Measurements from ENCODE around the gene HKDC1.

The HKDC1 gene

DNA sequence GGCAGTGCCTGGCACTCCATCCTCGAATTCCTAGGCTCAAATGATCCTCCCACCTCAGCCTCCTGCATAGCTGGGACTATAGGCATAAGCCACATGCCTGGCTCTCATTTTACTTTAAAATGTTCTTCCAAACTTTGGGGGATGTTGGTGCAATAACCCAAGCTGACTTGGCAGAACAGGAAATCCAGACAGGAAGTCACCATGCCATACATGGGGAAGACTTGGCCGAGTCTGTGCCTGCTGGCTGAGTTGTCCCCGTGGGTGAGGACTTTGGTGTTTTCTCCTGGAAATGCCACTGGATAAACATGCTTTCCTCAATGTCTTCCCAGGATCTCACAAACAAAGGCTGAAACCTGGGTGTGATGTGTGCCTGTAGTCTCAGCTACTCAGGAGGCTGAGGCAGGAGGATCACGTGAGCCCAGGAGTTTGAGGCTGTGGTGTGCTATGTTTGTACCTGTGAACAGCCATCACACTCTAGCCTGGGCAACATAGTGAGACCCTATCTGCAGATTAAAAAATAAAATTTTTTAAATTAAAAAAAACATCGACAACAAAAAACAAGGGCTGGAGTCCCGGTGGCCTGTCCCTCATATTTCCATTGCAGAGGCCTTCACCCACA, 19.8 kb downstream of the HKDC1 start:
- no peak for ATAC-seq
- TF ChIP-seq OSR1 (CRISPR knock-in tag; IDR thresholded peaks at IDR 0.05) (no peak), TOX (CRISPR knock-in tag; IDR thresholded peaks at IDR 0.05; ENCODE audit: borderline replicate concordance) (no peak), ZNF565 (CRISPR knock-in tag; conservative IDR thresholded peaks at IDR 0.05; ENCODE audit: low read depth) (no peak), ISL1 (CRISPR knock-in tag; IDR thresholded peaks at IDR 0.05) (no peak), GLIS3 (CRISPR knock-in tag; IDR thresholded peaks at IDR 0.05) (no peak), TCF4 (CRISPR knock-in tag; IDR thresholded peaks at IDR 0.05; ENCODE audit: borderline replicate concordance) (no peak), ZNF70 (CRISPR knock-in tag; IDR thresholded peaks at IDR 0.05) (no peak), PPARA (CRISPR knock-in tag; IDR thresholded peaks at IDR 0.05; ENCODE audit: borderline replicate concordance) (no peak), ZC3H10 (CRISPR knock-in tag; IDR thresholded peaks at IDR 0.05) (no peak), RARB (CRISPR knock-in tag; IDR thresholded peaks at IDR 0.05) (no peak), ZFP30 (CRISPR knock-in tag; IDR thresholded peaks at IDR 0.05) (no peak)
- TF ChIP-seq, protein P1, sequence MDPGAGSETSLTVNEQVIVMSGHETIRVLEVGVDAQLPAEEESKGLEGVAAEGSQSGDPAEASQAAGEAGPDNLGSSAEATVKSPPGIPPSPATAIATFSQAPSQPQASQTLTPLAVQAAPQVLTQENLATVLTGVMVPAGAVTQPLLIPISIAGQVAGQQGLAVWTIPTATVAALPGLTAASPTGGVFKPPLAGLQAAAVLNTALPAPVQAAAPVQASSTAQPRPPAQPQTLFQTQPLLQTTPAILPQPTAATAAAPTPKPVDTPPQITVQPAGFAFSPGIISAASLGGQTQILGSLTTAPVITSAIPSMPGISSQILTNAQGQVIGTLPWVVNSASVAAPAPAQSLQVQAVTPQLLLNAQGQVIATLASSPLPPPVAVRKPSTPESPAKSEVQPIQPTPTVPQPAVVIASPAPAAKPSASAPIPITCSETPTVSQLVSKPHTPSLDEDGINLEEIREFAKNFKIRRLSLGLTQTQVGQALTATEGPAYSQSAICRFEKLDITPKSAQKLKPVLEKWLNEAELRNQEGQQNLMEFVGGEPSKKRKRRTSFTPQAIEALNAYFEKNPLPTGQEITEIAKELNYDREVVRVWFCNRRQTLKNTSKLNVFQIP (CRISPR knock-in tag; IDR thresholded peaks at IDR 0.05; ENCODE audit: borderline replicate concordance, low read depth) = no peak
- TF ChIP-seq, protein P2, sequence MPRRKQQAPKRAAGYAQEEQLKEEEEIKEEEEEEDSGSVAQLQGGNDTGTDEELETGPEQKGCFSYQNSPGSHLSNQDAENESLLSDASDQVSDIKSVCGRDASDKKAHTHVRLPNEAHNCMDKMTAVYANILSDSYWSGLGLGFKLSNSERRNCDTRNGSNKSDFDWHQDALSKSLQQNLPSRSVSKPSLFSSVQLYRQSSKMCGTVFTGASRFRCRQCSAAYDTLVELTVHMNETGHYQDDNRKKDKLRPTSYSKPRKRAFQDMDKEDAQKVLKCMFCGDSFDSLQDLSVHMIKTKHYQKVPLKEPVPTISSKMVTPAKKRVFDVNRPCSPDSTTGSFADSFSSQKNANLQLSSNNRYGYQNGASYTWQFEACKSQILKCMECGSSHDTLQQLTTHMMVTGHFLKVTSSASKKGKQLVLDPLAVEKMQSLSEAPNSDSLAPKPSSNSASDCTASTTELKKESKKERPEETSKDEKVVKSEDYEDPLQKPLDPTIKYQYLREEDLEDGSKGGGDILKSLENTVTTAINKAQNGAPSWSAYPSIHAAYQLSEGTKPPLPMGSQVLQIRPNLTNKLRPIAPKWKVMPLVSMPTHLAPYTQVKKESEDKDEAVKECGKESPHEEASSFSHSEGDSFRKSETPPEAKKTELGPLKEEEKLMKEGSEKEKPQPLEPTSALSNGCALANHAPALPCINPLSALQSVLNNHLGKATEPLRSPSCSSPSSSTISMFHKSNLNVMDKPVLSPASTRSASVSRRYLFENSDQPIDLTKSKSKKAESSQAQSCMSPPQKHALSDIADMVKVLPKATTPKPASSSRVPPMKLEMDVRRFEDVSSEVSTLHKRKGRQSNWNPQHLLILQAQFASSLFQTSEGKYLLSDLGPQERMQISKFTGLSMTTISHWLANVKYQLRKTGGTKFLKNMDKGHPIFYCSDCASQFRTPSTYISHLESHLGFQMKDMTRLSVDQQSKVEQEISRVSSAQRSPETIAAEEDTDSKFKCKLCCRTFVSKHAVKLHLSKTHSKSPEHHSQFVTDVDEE (CRISPR knock-in tag; IDR thresholded peaks at IDR 0.05) = no peak
- TF ChIP-seq, protein P3, sequence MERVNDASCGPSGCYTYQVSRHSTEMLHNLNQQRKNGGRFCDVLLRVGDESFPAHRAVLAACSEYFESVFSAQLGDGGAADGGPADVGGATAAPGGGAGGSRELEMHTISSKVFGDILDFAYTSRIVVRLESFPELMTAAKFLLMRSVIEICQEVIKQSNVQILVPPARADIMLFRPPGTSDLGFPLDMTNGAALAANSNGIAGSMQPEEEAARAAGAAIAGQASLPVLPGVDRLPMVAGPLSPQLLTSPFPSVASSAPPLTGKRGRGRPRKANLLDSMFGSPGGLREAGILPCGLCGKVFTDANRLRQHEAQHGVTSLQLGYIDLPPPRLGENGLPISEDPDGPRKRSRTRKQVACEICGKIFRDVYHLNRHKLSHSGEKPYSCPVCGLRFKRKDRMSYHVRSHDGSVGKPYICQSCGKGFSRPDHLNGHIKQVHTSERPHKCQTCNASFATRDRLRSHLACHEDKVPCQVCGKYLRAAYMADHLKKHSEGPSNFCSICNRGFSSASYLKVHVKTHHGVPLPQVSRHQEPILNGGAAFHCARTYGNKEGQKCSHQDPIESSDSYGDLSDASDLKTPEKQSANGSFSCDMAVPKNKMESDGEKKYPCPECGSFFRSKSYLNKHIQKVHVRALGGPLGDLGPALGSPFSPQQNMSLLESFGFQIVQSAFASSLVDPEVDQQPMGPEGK (CRISPR knock-in tag; IDR thresholded peaks at IDR 0.05; ENCODE audit: borderline replicate concordance) = no peak
- TF ChIP-seq, protein P4, sequence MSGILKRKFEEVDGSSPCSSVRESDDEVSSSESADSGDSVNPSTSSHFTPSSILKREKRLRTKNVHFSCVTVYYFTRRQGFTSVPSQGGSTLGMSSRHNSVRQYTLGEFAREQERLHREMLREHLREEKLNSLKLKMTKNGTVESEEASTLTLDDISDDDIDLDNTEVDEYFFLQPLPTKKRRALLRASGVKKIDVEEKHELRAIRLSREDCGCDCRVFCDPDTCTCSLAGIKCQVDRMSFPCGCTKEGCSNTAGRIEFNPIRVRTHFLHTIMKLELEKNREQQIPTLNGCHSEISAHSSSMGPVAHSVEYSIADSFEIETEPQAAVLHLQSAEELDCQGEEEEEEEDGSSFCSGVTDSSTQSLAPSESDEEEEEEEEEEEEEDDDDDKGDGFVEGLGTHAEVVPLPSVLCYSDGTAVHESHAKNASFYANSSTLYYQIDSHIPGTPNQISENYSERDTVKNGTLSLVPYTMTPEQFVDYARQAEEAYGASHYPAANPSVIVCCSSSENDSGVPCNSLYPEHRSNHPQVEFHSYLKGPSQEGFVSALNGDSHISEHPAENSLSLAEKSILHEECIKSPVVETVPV (CRISPR knock-in tag; IDR thresholded peaks at IDR 0.05) = no peak
- TF ChIP-seq, protein P5, sequence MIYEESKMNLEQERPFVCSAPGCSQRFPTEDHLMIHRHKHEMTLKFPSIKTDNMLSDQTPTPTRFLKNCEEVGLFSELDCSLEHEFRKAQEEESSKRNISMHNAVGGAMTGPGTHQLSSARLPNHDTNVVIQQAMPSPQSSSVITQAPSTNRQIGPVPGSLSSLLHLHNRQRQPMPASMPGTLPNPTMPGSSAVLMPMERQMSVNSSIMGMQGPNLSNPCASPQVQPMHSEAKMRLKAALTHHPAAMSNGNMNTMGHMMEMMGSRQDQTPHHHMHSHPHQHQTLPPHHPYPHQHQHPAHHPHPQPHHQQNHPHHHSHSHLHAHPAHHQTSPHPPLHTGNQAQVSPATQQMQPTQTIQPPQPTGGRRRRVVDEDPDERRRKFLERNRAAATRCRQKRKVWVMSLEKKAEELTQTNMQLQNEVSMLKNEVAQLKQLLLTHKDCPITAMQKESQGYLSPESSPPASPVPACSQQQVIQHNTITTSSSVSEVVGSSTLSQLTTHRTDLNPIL (CRISPR knock-in tag; IDR thresholded peaks at IDR 0.05; ENCODE audit: low read depth) = no peak

DNA sequence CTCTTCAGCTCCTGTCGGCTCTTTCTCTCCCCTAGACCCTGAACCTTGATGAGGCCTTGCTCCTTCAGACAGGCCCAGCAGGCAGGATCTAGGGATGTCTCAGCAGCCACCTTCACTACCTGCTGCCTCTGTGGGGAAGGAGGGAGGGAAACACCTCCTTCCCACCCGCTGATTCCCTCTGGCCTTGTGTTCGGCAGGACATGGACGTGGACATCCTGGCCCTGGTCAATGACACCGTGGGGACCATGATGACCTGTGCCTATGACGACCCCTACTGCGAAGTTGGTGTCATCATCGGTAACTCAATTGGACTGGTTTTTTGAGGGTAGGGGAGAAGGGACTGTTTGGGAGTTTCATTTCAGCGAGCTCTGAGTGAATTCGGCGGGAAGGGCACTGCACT, 20.3 kb downstream of the HKDC1 start:
- ATAC-seq = no peak

More for the DNA sequence above, 20.3 kb downstream of the HKDC1 start:
- TF ChIP-seq TOX (CRISPR knock-in tag; IDR thresholded peaks at IDR 0.05; ENCODE audit: borderline replicate concordance) (no peak), ZFP3 (CRISPR knock-in tag; IDR thresholded peaks at IDR 0.05) (no peak), ISL1 (CRISPR knock-in tag; IDR thresholded peaks at IDR 0.05) (no peak), ZNF8 (CRISPR knock-in tag; IDR thresholded peaks at IDR 0.05) (no peak), ZC3H10 (CRISPR knock-in tag; IDR thresholded peaks at IDR 0.05) (no peak), ZNF565 (CRISPR knock-in tag; conservative IDR thresholded peaks at IDR 0.05; ENCODE audit: low read depth) (no peak), ZNF70 (CRISPR knock-in tag; IDR thresholded peaks at IDR 0.05) (no peak), ESRRG (CRISPR knock-in tag; IDR thresholded peaks at IDR 0.05) (no peak), ZFP30 (CRISPR knock-in tag; IDR thresholded peaks at IDR 0.05) (no peak)
- TF ChIP-seq, protein P2 (CRISPR knock-in tag; IDR thresholded peaks at IDR 0.05) = no peak
- TF ChIP-seq, protein P3 (CRISPR knock-in tag; IDR thresholded peaks at IDR 0.05; ENCODE audit: borderline replicate concordance) = no peak
